GM12878 (cell line): Measurements from ENCODE around the gene LGALS13. TPM values are rescaled to one million over a fixed set of nuclear protein-coding genes. Genes with fewer than 3 reads are reported as not detected.
A peak's percentile ranks its signal among the peaks of the same experiment; 100 is the strongest.

ENCODE experiments used
- ATAC-seq: fragments of 200-7000 bp; cut with Tn5 transposase; 3 replicates; pipeline ENCODE4 v1.9.1; 2020; ENCODE audit warnings: mild to moderate bottlenecking, moderate library complexity
- BruUV-seq: library from RNA; stranded (reverse); fragments of 400-500 nt; replicated peaks from 2 replicates; lab custom pipeline; 2021; lab: Mats Ljungman, UMichigan
- CTCF ChIA-PET: fragments of 300-600 bp; sonication (Branson Sonifier 250); formaldehyde crosslinking; extraction: SDS; loops from one replicate; lab custom pipeline; 2021; ENCODE audit warnings: inconsistent platforms; lab: Yijun Ruan, JAX
- POLR2A ChIA-PET: fragments of 350-600 bp; formaldehyde crosslinking; extraction: SDS; loops from one replicate; lab custom pipeline; 2021; ENCODE audit warnings: inconsistent platforms; lab: Charles Lee
- RAD21 ChIA-PET: fragments of 300-600 bp; sonication (Branson Sonifier 250); formaldehyde crosslinking; loops from one replicate; lab custom pipeline; 2023; ENCODE audit warnings: antibody characterized with exemption; ENCODE audit not compliant: unreplicated experiment; lab: Charles Lee
- SMC1A ChIA-PET: fragments of 300-600 bp; sonication (Branson Sonifier 250); formaldehyde crosslinking; loops from one replicate; lab custom pipeline; 2023; ENCODE audit not compliant: unreplicated experiment, uncharacterized antibody; lab: Charles Lee
- DNase-seq: peaks from one replicate; pipeline ENCODE4 v3.0.0-alpha.2; 2011; ENCODE audit warnings: low read depth, low spot score
- FAIRE-seq: peaks from 3 replicates; lab custom pipeline; 2011; peaks lifted over from hg19 to GRCh38; lab: Jason Lieb, UNC
- H2AFZ ChIP-seq: 2 replicates; pipeline ENCODE4 v1.6.0; 2011; ENCODE audit warnings: low read depth, low read length, control low read depth; ENCODE audit not compliant: control insufficient read depth
- H3K27ac ChIP-seq: 2 replicates; pipeline ENCODE4 v1.5.1; 2011; ENCODE audit warnings: control low read depth; ENCODE audit not compliant: control insufficient read depth, insufficient read depth
- H3K27me3 ChIP-seq, 2 experiments: replicated peaks in 1 of 2; 2 replicates each; pipeline versions ENCODE4 v1.6.0 to v1.6.1; 2011; ENCODE audit warnings: low read length in 1 of 2; ENCODE audit not compliant: control insufficient read depth in 2 of 2, insufficient read depth in 2 of 2
- H3K36me3 ChIP-seq, 2 experiments: 2 replicates each; pipeline ENCODE4 v1.5.1; 2011; ENCODE audit warnings: low read length in 1 of 2; ENCODE audit not compliant: control insufficient read depth in 2 of 2, insufficient read depth in 2 of 2
- H3K4me1 ChIP-seq: 2 replicates; pipeline ENCODE4 v1.6.1; 2011; ENCODE audit warnings: mild to moderate bottlenecking, low read length, moderate library complexity, mixed read lengths; ENCODE audit not compliant: control insufficient read depth, insufficient read depth
- H3K4me2 ChIP-seq: 2 replicates; pipeline ENCODE4 v1.6.0; 2011; ENCODE audit warnings: control low read depth; ENCODE audit not compliant: control insufficient read depth, insufficient read depth
- H3K4me3 ChIP-seq: fragments of 200-600 bp; sonication (generic); 2 replicates; pipeline ENCODE4 v1.5.1; 2016
- H3K79me2 ChIP-seq: 2 replicates; pipeline ENCODE4 v1.6.0; 2011; ENCODE audit warnings: low read length; ENCODE audit not compliant: control insufficient read depth, insufficient read depth
- H3K9ac ChIP-seq: 2 replicates; pipeline ENCODE4 v1.8.0; 2011; ENCODE audit warnings: low read length, control low read depth, mixed read lengths; ENCODE audit not compliant: control insufficient read depth, insufficient read depth
- H3K9me3 ChIP-seq: replicated peaks from 3 replicates; pipeline ENCODE4 v1.5.1; 2011; ENCODE audit warnings: mild to moderate bottlenecking, low read length; ENCODE audit not compliant: control insufficient read depth, insufficient read depth
- H4K20me1 ChIP-seq: 2 replicates; pipeline ENCODE4 v1.6.0; 2011; ENCODE audit not compliant: control insufficient read depth, insufficient read depth
- ATF3 ChIP-seq: IDR thresholded peaks from 2 replicates; pipeline ENCODE4 v1.6.1; 2011; ENCODE audit warnings: low read depth, mild to moderate bottlenecking, low read length, moderate library complexity, borderline replicate concordance; ENCODE audit errors: extremely low read depth
- BHLHE40 ChIP-seq, 2 experiments: fragments of 450-650 bp in 1 of 2; IDR thresholded peaks; 2 replicates each; pipeline ENCODE4 v1.6.1; 2011 to 2017; ENCODE audit warnings: low read depth in 2 of 2, borderline replicate concordance in 1 of 2, improper control_type of control experiment in 1 of 2, low read length in 1 of 2, mild to moderate bottlenecking in 1 of 2
- BMI1 ChIP-seq: fragments of 450-650 bp; IDR thresholded peaks from 2 replicates; pipeline ENCODE4 v1.6.1; 2016; ENCODE audit warnings: mild to moderate bottlenecking, moderate library complexity, borderline replicate concordance
- CREB1 ChIP-seq: IDR thresholded peaks from 2 replicates; pipeline ENCODE4 v1.6.1; 2012; ENCODE audit warnings: low read depth, mild to moderate bottlenecking, inconsistent platforms
- HDAC6 ChIP-seq: fragments of 200-600 bp; sonication (generic); IDR thresholded peaks from one replicate; pipeline ENCODE4 v1.8.0; 2017; ENCODE audit warnings: antibody characterized with exemption; ENCODE audit not compliant: unreplicated experiment
- IRF4 ChIP-seq: IDR thresholded peaks from 2 replicates; pipeline ENCODE4 v1.6.1; 2011; ENCODE audit warnings: low read depth, low read length
- JUNB ChIP-seq: IDR thresholded peaks from 2 replicates; pipeline ENCODE4 v1.6.1; 2016; ENCODE audit warnings: antibody characterized with exemption, mild to moderate bottlenecking
- MEF2A ChIP-seq: IDR thresholded peaks from 2 replicates; pipeline ENCODE4 v1.6.1; 2011; ENCODE audit warnings: low read depth, mild to moderate bottlenecking, low read length, moderate library complexity; ENCODE audit not compliant: insufficient read depth
- MEF2B ChIP-seq: fragments of 450-650 bp; IDR thresholded peaks from 2 replicates; pipeline ENCODE4 v1.6.1; 2018; ENCODE audit warnings: mild to moderate bottlenecking, moderate library complexity; ENCODE audit not compliant: partially characterized antibody, poor library complexity, severe bottlenecking
- MYB ChIP-seq: fragments of 150-350 bp; IDR thresholded peaks from 2 replicates; pipeline ENCODE4 v1.6.1; 2014; ENCODE audit warnings: mild to moderate bottlenecking, low read depth, low read length, borderline replicate concordance
- PKNOX1 ChIP-seq: fragments of 450-650 bp; IDR thresholded peaks from 2 replicates; pipeline ENCODE4 v1.6.1; 2016; ENCODE audit warnings: mild to moderate bottlenecking
- SPI1 ChIP-seq: IDR thresholded peaks from 2 replicates; pipeline ENCODE4 v1.6.1; 2011; ENCODE audit warnings: low read depth, mild to moderate bottlenecking, low read length, moderate library complexity, borderline replicate concordance; ENCODE audit not compliant: insufficient read depth
- ZNF384 ChIP-seq: IDR thresholded peaks from 2 replicates; pipeline ENCODE4 v1.6.1; 2012; ENCODE audit warnings: low read depth, mild to moderate bottlenecking, low read length, improper control_type of control experiment, borderline replicate concordance
- WGBS: methylation state at CpG from one replicate; pipeline ENCODE4 v1.1.6; 2016; ENCODE audit warnings: low lambda C conversion rate; ENCODE audit not compliant: insufficient replicate concordance, insufficient coverage; ENCODE audit errors: missing lambda C conversion rate; 5-methylcytosine and 5-hydroxymethylcytosine counted together
- in situ Hi-C: fragments of 300-500 bp; cut with MboI; formaldehyde crosslinking; loops from 9 replicates; pipeline ENCODE4 v1.14.3; 2018; ENCODE audit warnings: mixed read lengths
- intact Hi-C: fragments of 100-400 bp; cut with micrococcal nuclease; formaldehyde crosslinking; loops from one replicate; pipeline ENCODE4 v1.14.2; 2022; ENCODE audit not compliant: unreplicated experiment
- polyA plus RNA-seq, 11 experiments: library from polyadenylated mRNA; depleted of rRNA in 4 of 11; unstranded in 6 of 11; stranded (reverse) in 5 of 11; fragments of >200 nt; fragmentation: Nextera tagmentation in 4 of 11; fragmentation: Illumina TruSeq in 1 of 11; extraction: Ambion mirVana in 4 of 11; extraction: Trizol in 1 of 11; gene quantifications; 1 replicate in 1 of 11; 2 replicates in 10 of 11; pipeline versions ENCODE4 v1.2.1 to v1.2.3, GENCODE V29; 2011 to 2016; ENCODE audit warnings: inconsistent platforms in 2 of 11, missing spikeins in 2 of 11, low read depth in 1 of 11
- total RNA-seq, 4 experiments: library from RNA; depleted of rRNA in 3 of 4; stranded (reverse); fragments of >200 nt in 3 of 4; fragmentation: Illumina TruSeq in 1 of 4; extraction: Trizol in 1 of 4; gene quantifications; 2 replicates each; pipeline versions ENCODE4 v1.2.1 to v1.2.3, GENCODE V29; 2013 to 2021

LGALS13 gene
- total and polyA plus RNA-seq, 10 of the 15 experiments (the other 5 are each of a cell fraction or from before 2014, with no cell fraction given) = not detected

DNA sequence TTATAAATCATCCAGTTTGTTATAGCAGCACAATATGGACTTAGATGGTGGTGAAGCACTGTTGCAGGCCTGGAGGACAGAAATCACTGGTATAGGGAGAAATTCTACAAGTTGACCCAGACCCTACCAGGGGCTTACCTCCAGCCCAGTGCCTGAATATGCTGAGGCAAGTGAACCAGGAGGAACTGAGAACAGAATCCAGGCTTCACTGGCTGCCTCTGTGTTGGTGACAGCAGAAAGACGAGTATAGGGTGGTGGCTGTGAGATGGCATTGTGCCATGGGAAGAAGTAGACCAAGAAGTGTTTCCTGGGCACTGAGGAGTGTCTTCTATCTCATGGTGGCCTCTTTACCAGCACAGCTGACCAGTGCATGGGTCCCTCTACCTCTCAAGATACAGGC lies 46.4 kb upstream of the LGALS13 start:
- CTCF ChIA-PET = interaction anchor here (0.5 kb wide), 1 partner anchor 594 kb away, joined by 3 read pairs; no protein-coding TSS in a partner anchor
- peaks cover 43% of the 10 kb centered on the region for H3K4me1 ChIP-seq
- H3K9me3 ChIP-seq = no peaks in the 10 kb centered on the region; the same call in 2 of the 3 replicates
- WGBS = 0% methylated on average over 1 of the region's 1 CpG
- no peaks in the 10 kb centered on the region for H3K36me3 ChIP-seq
- H3K4me2 ChIP-seq = no peak overlapping the region
- SMC1A ChIA-PET = interaction anchor here (5.9 kb wide), 1 partner anchor 118 kb away, joined by 105 read pairs; no protein-coding TSS in a partner anchor
- no peak for DNase-seq
- in situ Hi-C loops (no loop called here), intact Hi-C loops (no loop called here)
- no peak overlapping the region for H3K27ac ChIP-seq
- no peaks in the 10 kb centered on the region for H3K27me3 ChIP-seq
- POLR2A ChIA-PET = no interaction called here
- peak; percentile 60; the same call in 1 of the 2 replicates for TF ChIP-seq SPI1
- no peak for TF ChIP-seq HDAC6
- no peaks in the 10 kb centered on the region for H4K20me1 ChIP-seq
- RAD21 ChIA-PET = interaction anchor here (1.1 to 5.8 kb wide), 2 partner anchors 118 to 533 kb away, joined by 3 to 105 read pairs; no protein-coding TSS in a partner anchor
- no peak for ATAC-seq
- BruUV-seq = no TSS peak
- H2AFZ ChIP-seq = no peak overlapping the region
- no peak overlapping the region for H3K9ac ChIP-seq
- no peaks in the 10 kb centered on the region for H3K79me2 ChIP-seq
- H3K4me3 ChIP-seq = no peak overlapping the region
- FAIRE-seq = no peak

- FAIRE-seq = peak; percentile 79
- H2AFZ ChIP-seq = peak overlapping the region; percentile 80
- no peaks in the 10 kb centered on the region; the same call in 2 of the 3 replicates for H3K9me3 ChIP-seq
- no peaks in the 10 kb centered on the region for H4K20me1 ChIP-seq
- peak; percentile 41 for DNase-seq
- H3K4me3 ChIP-seq = peak overlapping the region; percentile 52
- CTCF ChIA-PET = interaction anchor here (0.9 to 1.3 kb wide), 3 partner anchors 19 to 115 kb away, joined by 3 read pairs; no protein-coding TSS in a partner anchor
- no peaks in the 10 kb centered on the region for H3K79me2 ChIP-seq
- H3K36me3 ChIP-seq = no peaks in the 10 kb centered on the region
- WGBS = 14% methylated on average over 5 of the region's 5 CpGs
- POLR2A ChIA-PET = interaction anchor here (1.0 kb wide), 1 partner anchor 143 kb away, joined by 4 read pairs; no protein-coding TSS in a partner anchor
- H3K27me3 ChIP-seq = no peaks in the 10 kb centered on the region
- H3K4me1 ChIP-seq = peaks cover 30% of the 10 kb centered on the region
- in situ Hi-C loops (no loop called here), intact Hi-C loops (no loop called here)
- SMC1A ChIA-PET = interaction anchor here (0.6 to 4.0 kb wide), 6 partner anchors 114 to 1618 kb away, joined by 3 to 20 read pairs (median 4); no protein-coding TSS in a partner anchor
- BruUV-seq = no TSS peak
- RAD21 ChIA-PET = interaction anchor here (1.0 kb wide), 1 partner anchor 287 kb away, joined by 3 read pairs; no protein-coding TSS in a partner anchor
- ATAC-seq = peak; percentile 91
- H3K27ac ChIP-seq = peak overlapping the region; percentile 88
- peak overlapping the region; percentile 90 for H3K4me2 ChIP-seq
- peak overlapping the region; percentile 32; the same call in 1 of the 2 replicates for H3K9ac ChIP-seq
- TF ChIP-seq MYB (no peak), IRF4 (no peak), ZNF384 (no peak), CREB1 (peak; percentile 60), BHLHE40 (IDR thresholded peaks at IDR 0.05; ENCODE audit: borderline replicate concordance in 1 of 2, low read depth in 2 of 2, low read length in 1 of 2) (peak in 1 of 2 experiments; percentile 6; a peak in 1 of 4 replicates), MEF2A (0 out of 2 replicates have a peak, but pooled peaks have one; percentile 7), MEF2B (no peak), JUNB (no peak), PKNOX1 (peak; percentile 76), BMI1 (no peak), ATF3 (no peak)
Measured at GRCh38 chr19:39557811-39558623, 44.3 kb upstream of the LGALS13 start.
